ENCODE results near the gene GNAZ. TPM values are rescaled to one million over a fixed set of nuclear protein-coding genes. Genes with fewer than 3 reads are reported as not detected.

The GNAZ gene
- total RNA-seq, 8 experiments from 2014 or later = 3.5 to 47.0 (median 35.9) TPM

DNA sequence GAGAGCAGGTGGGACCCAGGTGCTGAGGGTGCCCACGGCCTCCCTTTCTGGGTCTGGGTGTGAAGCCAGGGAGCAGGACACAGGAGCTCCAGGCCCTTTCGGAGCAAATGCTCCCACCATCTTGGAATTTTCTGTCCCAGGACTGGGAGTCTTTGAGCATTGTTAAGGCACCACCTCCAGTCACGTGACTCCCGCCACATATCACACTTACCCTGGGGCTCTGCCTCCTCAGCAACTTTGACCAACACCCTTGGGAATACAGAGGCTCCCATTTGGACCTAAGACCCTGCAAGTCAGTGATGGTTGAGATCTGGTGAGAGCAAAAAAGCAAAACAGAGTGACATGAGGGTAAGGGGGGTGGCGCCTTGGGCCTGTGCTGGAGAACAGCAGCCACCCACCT, 35.6 kb downstream of the GNAZ start:
- Histone ChIP-seq H3K4me1 (replicated peaks in 1 of 2) (peaks cover 17 to 18% of the 10 kb centered on the region in 2 donors), H3K27ac (peak overlapping the region; percentile 51 to 55)

DNA sequence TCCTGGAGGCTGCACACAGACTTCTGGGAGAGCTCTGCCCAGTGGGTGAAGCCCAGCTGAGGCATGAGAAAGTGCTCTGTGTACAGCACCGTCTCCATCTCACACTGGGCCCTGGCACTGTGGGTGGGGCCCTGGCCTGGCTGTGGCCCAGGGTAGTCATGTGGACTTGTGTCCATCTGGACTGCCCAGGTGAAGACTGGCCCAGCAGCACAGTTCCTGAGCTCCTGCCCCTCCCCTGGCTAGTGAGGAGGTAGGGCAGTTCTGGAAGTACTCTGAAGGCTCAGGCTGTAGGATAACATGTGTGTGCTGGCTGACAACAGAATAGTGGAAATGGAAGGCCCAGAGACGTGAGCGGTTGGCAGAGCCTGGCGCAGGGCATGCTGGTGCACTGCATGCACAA, 36.0 kb downstream of the GNAZ start:
- Histone ChIP-seq H3K4me3 (no peak overlapping the region), H3K4me1 (replicated peaks in 1 of 2) (peaks cover 21% of the 10 kb centered on the region in 2 donors), H3K27ac (peak overlapping the region; percentile 51 to 55)
- in situ Hi-C loops (cut with MboI; ENCODE audit: low pct_unique_long_range_greater_than_20kb in 2 of 9, low sequenced_read_pairs in 9 of 9, unreplicated experiment in 9 of 9) = no loop called here
- no CpG with 5 or more reads among the region's 4 CpGs for WGBS, 10 experiments
- peak in 2 of 8 experiments; percentile 15 to 39 for ATAC-seq (replicated peaks in 6 of 8)

More for the DNA sequence above, 35.6 kb downstream of the GNAZ start:
- WGBS, 10 experiments = 80 to 100% (median 95%) methylated on average over 1 to 3 of the region's 5 CpGs; no CpG with 5 or more reads in 2 of the 10 experiments
- no peak for ATAC-seq (replicated peaks in 6 of 8)
- in situ Hi-C loops (cut with MboI; ENCODE audit: low pct_unique_long_range_greater_than_20kb in 2 of 9, low sequenced_read_pairs in 9 of 9, unreplicated experiment in 9 of 9) = no loop called here
- no peak overlapping the region for H3K4me3 ChIP-seq

DNA sequence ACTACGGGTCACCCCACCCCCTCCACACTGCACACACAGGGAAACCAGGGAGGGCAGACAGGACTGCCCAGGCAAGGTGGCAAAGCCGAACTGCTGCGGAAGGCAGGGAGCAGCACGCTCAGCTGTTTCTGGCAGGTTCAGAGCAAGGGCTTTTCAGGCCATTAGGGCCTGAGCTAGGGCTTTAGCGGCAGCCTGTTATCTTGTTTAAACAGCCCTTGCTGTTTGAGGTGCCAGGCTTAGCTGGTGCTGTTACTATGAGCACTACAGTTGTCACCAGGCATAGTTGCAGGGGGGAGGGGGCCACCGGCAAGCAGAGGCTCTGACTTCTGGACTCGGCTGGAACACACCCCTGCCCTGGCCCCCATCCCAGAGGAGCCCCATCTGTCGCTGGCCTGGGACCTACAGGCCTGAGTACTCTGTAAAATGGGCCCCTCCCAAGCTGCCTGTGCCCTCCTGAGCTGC, 36.6 kb downstream of the GNAZ start:
- H3K4me1 ChIP-seq (replicated peaks in 1 of 2) = peaks cover 21% of the 10 kb centered on the region in 2 donors
- WGBS, 10 experiments = 58 to 84% (median 70%) methylated on average over 1 to 5 of the region's 8 CpGs; no CpG with 5 or more reads in 6 of the 10 experiments
- ATAC-seq (replicated peaks in 6 of 8) = peak in 4 of 8 experiments; percentile 12 to 58 (median 14)
- no peak overlapping the region for H3K4me3 ChIP-seq
- H3K27ac ChIP-seq = peak overlapping the region; percentile 24 to 43
- in situ Hi-C loops (cut with MboI; ENCODE audit: low pct_unique_long_range_greater_than_20kb in 2 of 9, low sequenced_read_pairs in 9 of 9, unreplicated experiment in 9 of 9) = no loop called here

DNA sequence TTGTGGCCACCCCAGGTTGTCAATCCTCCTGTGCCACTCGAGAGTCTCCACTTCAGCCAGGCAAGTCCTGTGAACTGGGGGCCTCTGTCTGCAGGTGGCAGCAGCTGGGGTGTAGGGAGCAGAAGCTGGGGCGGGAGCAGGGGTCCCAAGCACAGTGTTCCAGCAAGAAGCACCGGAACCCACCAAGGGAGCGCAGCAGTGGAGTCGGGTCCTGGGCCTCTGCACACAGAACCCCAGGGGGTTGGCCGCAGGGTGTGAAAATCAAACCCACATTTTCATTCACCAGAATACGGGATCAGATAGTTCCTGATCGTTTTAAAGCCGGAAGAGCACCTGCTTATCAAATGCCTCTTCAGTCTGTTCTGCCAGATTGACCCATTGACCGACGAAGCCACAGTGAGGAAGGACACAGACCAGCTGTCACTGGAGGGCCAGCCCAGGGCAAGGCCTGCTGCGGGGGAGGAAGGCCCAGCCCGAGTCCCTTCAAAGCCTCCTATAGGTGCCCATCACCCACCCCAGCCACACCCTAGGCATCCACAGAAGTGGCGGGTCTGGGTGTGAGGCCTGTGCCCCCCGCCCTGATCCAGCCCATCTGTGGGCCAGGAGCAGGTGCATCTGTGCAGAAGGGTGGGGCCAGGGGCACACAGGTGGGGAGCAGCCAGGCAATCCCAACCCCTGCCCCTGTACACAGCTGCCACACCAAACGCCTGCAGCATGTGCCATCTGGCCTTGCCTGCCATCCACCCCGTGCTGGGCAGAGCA, 37.3 kb downstream of the GNAZ start:
- peaks cover 21% of the 10 kb centered on the region in 2 donors for H3K4me1 ChIP-seq (replicated peaks in 1 of 2)
- in situ Hi-C loops (cut with MboI; ENCODE audit: low pct_unique_long_range_greater_than_20kb in 2 of 9, low sequenced_read_pairs in 9 of 9, unreplicated experiment in 9 of 9) = no loop called here
- no peak for ATAC-seq (replicated peaks in 6 of 8)
- H3K27ac ChIP-seq = peak overlapping the region; percentile 13 to 62
- WGBS, 10 experiments = 40 to 100% (median 82%) methylated on average over 1 to 4 of the region's 17 CpGs; no CpG with 5 or more reads in 4 of the 10 experiments
- no peak overlapping the region for H3K4me3 ChIP-seq

DNA sequence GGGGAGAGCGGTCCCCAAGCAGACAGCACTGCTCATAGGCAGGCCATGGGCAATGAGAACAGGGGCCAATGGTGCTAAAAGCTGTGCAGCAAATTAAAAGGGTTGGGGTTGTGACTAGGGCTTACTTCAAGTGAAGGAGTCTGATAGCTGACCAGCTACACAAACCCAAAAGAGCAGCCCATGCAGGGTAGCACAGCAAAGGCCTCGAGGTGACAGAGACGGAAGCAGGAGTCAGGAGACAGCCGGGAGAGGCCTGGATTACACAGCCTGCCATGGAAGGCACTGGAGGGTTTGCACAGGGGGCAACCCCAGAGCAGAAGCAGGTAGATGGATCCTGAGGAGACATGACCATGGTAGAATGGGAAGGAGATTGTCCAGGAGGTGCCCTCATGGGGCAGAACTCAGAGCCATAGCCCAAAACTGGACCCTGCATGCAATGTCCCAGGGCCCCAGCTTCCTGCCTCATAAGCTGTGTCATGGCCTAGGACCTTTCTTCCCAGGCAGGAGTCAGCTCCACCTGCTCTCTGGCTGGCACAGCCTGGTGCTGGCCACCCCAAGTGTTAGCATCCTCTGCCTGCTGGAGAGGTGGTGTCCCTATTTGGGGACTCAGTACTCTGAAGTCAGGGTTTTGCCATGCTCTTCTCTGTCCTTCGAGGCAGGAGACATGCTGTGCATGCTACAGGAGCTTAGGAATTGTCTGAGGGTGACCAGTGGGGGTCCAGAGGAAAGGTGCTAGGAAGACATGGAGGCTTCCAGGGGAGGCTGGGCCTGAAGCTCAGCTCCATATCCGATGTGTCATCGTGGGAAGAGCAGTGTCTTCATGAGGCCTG, 38.1 kb downstream of the GNAZ start:
- WGBS, 10 experiments = 72 to 100% (median 93%) methylated on average over 1 to 5 of the region's 7 CpGs; no CpG with 5 or more reads in 3 of the 10 experiments
- Histone ChIP-seq H3K4me3 (no peak overlapping the region), H3K4me1 (replicated peaks in 1 of 2) (peaks cover 21 to 25% of the 10 kb centered on the region in 2 donors), H3K27ac (peak overlapping the region; percentile 62 to 65)
- ATAC-seq (replicated peaks in 6 of 8) = no peak
- in situ Hi-C loops (cut with MboI; ENCODE audit: low pct_unique_long_range_greater_than_20kb in 2 of 9, low sequenced_read_pairs in 9 of 9, unreplicated experiment in 9 of 9) = no loop called here

DNA sequence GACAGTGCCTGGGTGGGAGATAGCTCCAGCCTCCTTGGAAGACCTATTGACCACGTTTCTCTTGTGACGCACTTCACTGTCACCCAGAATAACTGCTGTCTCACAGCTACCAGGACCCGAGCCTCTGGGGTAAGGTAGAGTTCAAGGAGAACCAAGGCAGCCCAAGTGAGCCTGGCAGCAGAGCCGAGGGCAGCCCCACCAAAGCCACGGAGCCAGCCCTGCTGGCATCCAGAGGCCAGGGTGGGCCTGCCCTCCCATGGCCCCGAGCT, 38.7 kb downstream of the GNAZ start:
- Histone ChIP-seq H3K4me3 (no peak overlapping the region), H3K4me1 (replicated peaks in 1 of 2) (peaks cover 19 to 25% of the 10 kb centered on the region in 2 donors), H3K27ac (peak overlapping the region; percentile 62 to 65)
- WGBS, 10 experiments = 72 to 90% methylated on average over 2 to 3 of the region's 6 CpGs; no CpG with 5 or more reads in 8 of the 10 experiments
- ATAC-seq (replicated peaks in 6 of 8) = no peak
- in situ Hi-C loops (cut with MboI; ENCODE audit: low pct_unique_long_range_greater_than_20kb in 2 of 9, low sequenced_read_pairs in 9 of 9, unreplicated experiment in 9 of 9) = no loop called here

DNA sequence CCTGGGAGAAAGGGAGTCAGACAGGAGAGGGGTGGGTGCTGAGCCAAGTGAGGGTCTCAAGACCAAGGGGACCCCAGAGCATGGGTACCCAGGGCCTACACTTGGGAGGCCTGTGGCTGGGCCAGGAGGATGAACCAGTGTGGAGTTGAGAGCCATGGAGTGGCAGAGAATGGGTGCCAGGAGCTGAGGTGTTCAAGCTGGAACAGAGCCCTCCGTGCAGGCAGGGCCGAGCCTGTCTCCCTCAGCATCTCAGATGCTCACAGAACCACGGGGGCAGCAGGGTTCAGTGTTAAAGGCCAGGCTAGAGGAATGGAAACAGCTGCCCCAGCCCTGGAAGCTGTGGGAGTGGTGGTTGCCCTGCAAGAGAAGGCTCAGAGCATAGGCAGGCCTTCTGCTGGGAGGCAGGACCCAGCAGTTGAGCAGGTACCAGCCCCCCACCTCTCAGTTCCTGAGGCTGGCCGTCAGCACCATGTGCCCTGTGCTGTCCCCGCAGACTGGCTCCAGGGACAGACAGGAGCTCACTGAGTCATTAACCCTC, 39.2 kb downstream of the GNAZ start:
- Histone ChIP-seq H3K27ac (peak overlapping the region; percentile 62 to 65), H3K4me3 (no peak overlapping the region), H3K4me1 (replicated peaks in 1 of 2) (peaks cover 19 to 25% of the 10 kb centered on the region in 2 donors)
- in situ Hi-C loops (cut with MboI; ENCODE audit: low pct_unique_long_range_greater_than_20kb in 2 of 9, low sequenced_read_pairs in 9 of 9, unreplicated experiment in 9 of 9) = no loop called here
- no CpG with 5 or more reads among the region's 5 CpGs for WGBS, 10 experiments
- ATAC-seq (replicated peaks in 6 of 8) = no peak

DNA sequence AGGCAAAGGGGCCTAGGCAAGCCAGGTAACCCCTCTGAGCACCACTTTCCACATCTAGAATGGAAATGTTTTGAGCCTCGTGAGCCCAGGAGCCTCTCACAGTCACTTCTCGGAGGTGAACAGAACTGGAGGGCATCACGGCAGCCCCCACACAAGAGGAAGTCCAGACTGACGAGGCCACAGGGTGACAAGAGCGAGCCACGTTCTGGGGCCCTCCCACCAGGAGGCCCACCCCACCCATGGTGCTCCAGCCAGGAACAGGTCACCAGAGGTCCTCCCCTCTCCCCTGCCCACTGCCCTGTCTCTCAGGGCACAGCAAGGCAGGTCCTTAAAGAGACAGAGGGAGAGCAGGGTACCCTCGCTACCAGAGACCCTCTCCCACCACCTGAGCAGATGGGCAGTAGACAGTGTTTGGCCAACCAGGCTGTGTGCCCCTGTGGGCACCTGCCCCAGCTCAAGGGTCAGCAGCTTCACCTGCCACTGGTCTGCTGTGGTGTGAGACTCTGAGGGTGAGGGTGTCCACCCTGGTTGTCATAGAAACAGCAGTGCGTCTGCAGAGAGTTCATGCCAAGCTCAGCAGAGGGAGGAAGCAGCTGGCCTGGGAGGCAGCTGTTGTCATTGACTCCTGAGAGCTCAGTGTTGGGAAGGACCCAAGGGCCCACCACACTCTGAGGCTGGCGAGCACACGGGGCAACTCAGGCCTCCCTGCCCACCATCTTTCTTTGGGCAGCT, 40.0 kb downstream of the GNAZ start:
- 50 to 80% (median 75%) methylated on average over 1 to 2 of the region's 10 CpGs; no CpG with 5 or more reads in 6 of the 10 experiments for WGBS, 10 experiments
- H3K4me1 ChIP-seq (replicated peaks in 1 of 2) = peaks cover 19 to 25% of the 10 kb centered on the region in 2 donors
- peak overlapping the region; percentile 62 to 65 for H3K27ac ChIP-seq
- in situ Hi-C loops (cut with MboI; ENCODE audit: low pct_unique_long_range_greater_than_20kb in 2 of 9, low sequenced_read_pairs in 9 of 9, unreplicated experiment in 9 of 9) = no loop called here
- ATAC-seq (replicated peaks in 6 of 8) = peak in 7 of 8 experiments; percentile 47 to 79 (median 67)
- no peak overlapping the region for H3K4me3 ChIP-seq

DNA sequence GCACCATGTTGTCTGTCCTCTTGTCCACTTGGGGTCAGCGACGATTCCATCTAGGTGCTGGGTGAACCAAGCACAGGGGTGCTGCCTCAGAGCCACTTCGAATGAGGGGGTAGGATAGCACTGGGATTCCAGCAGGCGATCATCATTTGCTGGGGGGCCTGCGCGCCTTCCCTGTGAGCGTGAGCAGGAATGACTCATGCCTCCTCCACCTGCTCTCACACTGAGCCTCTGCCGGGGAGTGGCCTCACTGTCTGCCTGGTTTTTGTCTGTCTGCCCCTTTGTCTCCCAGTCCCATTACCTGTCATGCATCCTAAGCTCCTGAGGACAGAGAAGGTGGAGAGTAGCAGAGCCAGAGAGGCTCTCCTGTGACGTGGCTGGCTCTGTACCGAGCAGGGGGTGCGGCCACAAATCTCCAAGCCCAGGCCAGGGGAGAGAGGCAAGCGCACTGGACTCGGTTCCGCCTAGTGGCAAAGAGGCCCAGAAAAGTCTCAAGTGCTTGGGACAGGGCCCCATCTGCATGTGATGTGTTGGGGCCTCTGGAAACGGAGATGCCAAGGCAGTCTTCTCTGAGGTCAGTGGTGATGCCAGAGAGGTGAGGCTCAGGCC, 40.7 kb downstream of the GNAZ start:
- Histone ChIP-seq H3K4me3 (no peak overlapping the region), H3K27ac (peak overlapping the region; percentile 62 to 65), H3K4me1 (replicated peaks in 1 of 2) (peaks cover 20 to 25% of the 10 kb centered on the region in 2 donors)
- peak in 5 of 8 experiments; percentile 59 to 83 (median 75) for ATAC-seq (replicated peaks in 6 of 8)
- 40 to 100% (median 80%) methylated on average over 1 to 6 of the region's 15 CpGs; no CpG with 5 or more reads in 3 of the 10 experiments for WGBS, 10 experiments
- in situ Hi-C loops (cut with MboI; ENCODE audit: low pct_unique_long_range_greater_than_20kb in 2 of 9, low sequenced_read_pairs in 9 of 9, unreplicated experiment in 9 of 9) = no loop called here

DNA sequence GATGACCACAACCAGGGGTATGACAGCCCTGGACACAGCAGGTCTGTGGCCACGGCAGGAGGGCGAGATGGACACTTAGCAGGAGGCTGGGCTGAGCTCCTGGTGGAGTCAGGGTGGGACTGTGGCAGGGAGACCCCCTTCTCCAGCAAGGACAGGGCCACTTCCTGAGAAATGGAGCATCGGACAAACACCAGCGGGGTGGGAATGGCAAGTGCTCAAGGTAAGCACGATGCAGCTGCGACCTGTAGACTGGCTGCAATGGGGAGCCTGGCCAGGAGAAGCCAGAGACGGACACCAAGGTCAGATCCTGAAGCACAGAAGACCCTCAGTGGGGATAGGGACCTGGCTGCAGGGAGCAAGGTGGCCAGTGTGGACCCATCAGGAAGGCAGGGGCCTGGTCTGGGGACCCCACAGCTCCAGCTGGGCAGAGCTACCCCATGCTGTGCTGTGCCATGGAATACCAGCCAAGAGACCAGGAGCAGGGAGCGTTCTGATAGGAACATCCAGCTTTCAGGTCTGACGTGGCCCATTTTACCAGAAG, 42.2 kb downstream of the GNAZ start:
- H3K4me1 ChIP-seq (replicated peaks in 1 of 2) = peaks cover 27 to 34% of the 10 kb centered on the region in 2 donors
- no peak overlapping the region for H3K4me3 ChIP-seq
- in situ Hi-C loops (cut with MboI; ENCODE audit: low pct_unique_long_range_greater_than_20kb in 2 of 9, low sequenced_read_pairs in 9 of 9, unreplicated experiment in 9 of 9) = no loop called here
- ATAC-seq (replicated peaks in 6 of 8) = no peak
- WGBS, 10 experiments = 50 to 100% (median 90%) methylated on average over 2 to 4 of the region's 9 CpGs; no CpG with 5 or more reads in 5 of the 10 experiments
- H3K27ac ChIP-seq = peak overlapping the region; percentile 33 to 74

DNA sequence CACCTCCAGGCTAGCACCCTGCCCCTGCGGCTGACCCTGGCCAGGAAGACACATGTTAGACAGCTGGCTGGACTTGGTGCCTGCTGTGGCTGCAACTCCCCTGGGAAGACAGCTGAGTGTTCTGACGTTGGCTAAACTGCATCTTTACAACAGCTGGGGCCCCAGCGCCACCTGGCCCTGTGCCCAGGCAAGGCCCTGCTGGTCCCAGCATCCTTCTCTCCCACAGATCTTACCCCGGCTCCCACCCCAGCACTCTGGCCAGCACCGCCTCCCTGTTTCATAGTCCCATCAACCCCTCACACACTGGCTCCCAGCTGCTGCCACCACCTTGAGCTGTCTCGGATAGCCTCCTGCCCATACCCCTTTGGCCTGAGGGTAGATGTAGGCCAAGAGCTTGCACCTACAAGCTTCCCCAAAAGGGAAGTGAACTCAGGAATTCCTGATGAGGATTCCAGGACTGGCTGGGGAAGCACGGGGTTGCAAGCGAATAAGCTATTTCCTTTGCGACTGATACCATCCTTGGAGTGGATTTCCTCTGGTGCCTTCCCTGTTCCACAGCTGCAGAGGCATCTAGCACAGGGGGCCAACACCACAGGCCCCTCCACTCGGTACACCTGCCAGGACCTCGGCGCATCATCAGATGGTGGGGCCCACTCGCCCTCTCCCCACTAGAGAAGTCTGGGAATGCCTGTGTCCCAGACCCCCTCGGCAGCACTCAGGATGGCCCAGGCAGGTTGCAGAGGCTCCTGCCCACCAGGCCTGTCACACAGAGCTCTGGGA, 42.9 kb downstream of the GNAZ start:
- in situ Hi-C loops (cut with MboI; ENCODE audit: low pct_unique_long_range_greater_than_20kb in 2 of 9, low sequenced_read_pairs in 9 of 9, unreplicated experiment in 9 of 9) = no loop called here
- ATAC-seq (replicated peaks in 6 of 8) = peak in 5 of 8 experiments; percentile 21 to 56 (median 33)
- 47 to 100% (median 67%) methylated on average over 1 to 6 of the region's 14 CpGs; no CpG with 5 or more reads in 3 of the 10 experiments for WGBS, 10 experiments
- no peak overlapping the region for H3K4me3 ChIP-seq
- H3K4me1 ChIP-seq (replicated peaks in 1 of 2) = peaks cover 30 to 34% of the 10 kb centered on the region in 2 donors
- peak overlapping the region in 1 of 2 donors; percentile 74 for H3K27ac ChIP-seq
